ENCODE data around the gene VAPB.
"Not testable (repeated sequence)": the region's sequence is repeated elsewhere in the genome, so short reads cannot be mapped to it uniquely, and the experiment has no call there.

Gene VAPB, protein sequence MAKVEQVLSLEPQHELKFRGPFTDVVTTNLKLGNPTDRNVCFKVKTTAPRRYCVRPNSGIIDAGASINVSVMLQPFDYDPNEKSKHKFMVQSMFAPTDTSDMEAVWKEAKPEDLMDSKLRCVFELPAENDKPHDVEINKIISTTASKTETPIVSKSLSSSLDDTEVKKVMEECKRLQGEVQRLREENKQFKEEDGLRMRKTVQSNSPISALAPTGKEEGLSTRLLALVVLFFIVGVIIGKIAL

DNA sequence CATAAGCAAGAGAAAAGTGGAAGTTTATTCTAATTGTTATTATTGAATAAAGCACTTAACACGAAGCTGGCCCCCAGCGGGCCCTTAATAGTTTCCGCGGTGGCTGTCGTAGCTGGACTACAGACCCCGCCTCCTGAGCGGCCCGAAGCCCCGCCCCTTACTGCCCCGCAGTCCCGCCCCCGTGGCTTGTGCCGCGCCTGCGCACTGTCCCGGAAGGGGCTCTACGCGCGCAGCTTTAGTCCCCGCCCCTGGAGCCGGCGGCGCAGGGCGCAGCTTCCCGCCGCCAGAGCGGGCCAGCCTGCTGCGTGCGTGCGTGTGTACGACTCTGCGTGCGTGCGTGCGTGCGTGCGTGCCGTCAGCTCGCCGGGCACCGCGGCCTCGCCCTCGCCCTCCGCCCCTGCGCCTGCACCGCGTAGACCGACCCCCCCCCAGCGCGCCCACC, at the start of gene VAPB:
Gene VAPB (plus strand): TSS at position 348 of the 442 bp plus-strand sequence. CDS start 231 bp downstream, outside the sequence.
- peak; percentile 86 to 87 for DNase-seq

DNA sequence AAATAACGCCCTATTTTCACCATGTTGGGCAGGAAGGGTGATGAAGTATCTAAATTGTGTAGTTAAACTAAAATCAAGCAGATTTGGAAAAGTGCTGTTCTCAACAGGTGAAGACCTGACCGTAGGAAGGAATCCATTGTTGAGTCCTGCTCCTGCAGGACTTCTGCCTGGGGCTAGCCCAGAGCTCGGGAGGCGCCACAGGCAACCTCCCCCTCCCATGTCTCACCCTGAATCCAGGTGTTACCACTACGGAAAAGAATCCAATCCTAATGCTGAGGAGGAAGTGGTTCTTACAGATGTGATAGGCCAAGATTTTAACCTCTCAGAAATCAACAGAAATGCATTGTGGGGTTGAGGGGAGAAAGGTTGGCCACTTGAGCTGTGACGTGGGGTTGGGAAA, 49.3 kb upstream of the VAPB start:
- DNase-seq = no peak

DNA sequence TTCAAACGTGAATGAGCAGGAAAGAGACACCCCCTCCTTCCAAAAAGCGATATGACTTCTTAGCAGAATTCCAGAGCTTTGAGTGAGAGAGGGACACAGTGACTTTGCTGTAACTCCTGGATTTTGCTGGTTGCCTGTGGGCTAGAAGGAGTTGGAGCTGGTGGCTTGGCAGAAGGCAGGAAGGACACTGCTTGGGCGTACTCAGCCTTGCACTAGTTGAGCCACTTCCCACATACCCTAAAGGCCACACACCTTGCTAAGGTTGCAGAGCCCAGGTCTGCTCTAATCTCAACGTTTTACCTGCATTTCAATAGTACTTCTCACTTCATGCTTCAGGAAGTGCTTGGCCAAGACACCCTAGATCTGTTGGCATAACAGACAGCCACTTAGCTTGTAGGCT, 48.9 kb upstream of the VAPB start:
- no peak for DNase-seq

DNA sequence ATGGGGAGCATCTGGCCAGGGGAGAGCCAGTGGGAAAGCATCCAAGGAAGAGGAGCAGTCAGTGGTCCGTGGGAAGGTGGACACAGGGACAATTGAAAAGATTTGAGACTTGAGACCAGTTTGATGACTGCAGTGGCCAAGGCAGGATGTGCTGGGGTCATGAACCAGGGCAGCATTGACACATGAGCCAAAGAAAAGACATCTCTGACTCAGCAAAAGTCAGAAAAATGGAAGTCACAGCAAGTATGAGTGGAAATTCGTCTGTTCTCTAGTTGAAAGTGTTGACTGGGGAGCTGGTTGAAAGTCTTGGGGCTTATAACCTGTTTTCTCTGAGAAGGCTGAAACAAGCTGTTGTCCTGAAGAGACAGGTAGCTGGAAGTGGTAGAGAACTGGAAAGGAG, 48.2 kb upstream of the VAPB start:
- no peak for DNase-seq

DNA sequence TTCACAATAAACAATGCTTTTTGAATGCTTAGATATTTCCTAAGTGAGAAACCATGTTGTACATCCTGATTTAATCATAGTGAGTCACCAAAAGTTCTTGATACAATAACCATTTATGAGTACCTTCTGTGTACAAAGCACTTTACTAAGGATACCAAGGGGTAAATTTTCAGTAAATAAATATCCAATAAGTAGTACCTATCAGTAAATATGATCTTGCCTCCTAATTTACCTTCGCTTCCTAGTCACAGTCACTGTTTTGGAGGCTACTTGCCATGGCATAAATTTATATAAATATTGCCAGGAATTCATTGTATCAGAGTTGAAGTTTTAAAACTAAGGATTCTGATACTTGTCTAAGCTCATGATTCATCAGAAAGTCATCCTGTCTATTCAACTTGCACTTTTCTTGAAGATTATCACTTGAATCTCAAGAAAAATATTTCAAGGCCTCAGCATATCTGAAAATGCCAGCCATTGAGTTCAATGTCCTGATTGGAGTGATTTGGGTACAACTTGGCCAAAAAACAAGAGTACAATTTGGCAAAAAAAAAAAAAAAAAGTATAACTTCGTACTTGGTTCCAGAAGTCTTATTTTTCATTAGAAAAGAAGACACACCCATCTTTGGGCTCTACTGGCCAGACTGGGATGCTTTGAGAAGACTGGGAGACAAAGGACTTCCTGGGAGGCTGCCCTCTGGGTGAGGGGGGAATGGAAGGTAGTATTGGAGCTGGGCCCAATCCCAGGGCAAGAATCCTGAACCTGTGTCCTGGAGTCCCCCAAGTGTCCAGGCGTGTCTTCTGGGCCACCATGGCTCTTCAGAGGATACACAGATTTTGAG, 46.7 kb upstream of the VAPB start:
- no peak for DNase-seq

DNA sequence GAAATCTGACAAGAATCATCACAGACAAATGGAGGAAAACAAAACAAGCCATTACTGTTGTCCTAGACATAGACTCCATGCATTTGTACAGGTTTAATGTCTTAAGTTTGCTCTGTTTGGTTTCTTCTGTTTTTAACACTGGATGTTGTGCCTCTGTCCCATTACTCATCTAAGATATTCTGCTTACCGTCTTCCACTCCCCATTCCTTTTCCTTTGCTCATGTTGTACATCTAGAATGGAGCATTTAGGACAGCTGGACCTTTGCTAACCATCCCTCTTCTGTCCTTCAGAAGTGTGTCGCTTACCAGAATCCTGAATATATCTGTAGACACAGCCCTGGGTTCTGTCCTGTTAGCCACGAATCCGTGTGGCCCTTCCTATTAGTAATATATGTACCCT, 44.3 kb upstream of the VAPB start:
- no peak for DNase-seq

DNA sequence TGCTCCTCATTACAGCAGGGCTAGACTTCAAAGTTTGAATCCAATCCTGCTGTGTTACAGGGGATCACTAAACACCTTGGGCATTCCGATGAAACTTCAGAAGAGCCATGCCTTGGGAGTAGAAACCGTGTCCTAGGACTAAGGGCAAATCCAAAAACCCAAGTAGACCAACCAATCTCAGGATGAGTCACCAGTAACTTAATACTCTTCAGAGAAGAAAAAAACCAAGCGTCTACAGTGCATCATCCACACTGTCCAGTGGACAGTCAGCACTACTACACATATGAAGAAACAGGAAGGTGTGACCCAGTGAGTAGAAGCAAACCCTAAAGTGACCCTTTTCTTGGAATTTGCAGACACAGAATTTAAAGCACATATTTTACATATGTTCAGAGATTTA, 39.5 kb upstream of the VAPB start:
- no peak for DNase-seq

DNA sequence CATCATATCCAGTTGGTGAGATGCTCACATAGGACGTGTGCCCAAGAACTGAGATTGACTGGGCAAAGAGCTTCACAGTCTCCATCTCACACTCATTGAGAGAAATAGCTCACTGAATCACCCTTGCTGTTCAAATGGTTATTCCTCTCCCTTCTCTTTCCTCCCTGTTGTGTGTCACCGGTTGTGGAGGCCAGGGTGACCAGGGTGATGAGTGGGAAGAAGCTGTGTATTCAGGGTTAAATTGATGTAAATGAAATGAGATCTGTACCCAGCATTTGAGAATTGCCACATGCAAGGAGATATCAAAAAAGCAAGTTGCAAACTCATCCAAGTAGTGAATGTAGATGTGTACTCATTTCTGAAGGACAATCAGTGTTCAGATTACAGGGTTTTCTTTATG, 36.6 kb upstream of the VAPB start:
- DNase-seq = no peak

DNA sequence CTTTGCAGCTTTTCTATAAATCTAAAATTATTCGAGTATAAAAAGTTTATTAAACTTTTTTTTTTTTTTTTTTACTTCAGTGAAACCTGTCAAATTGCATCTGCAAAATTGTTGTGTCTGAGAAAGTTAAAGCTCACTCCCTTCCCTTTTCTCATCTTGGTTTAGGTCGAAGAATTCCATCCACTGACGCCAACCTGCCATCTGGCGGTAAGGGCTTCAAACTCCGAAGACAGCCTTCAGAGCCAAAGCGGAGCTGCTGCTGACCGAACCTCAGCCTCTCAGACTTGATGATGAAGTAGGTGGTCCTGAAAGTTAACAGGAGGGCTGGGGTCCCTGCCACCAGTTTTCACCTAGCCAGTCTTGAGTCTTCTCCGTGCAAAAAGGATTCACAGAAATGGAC, 29.6 kb upstream of the VAPB start:
- no peak for DNase-seq

DNA sequence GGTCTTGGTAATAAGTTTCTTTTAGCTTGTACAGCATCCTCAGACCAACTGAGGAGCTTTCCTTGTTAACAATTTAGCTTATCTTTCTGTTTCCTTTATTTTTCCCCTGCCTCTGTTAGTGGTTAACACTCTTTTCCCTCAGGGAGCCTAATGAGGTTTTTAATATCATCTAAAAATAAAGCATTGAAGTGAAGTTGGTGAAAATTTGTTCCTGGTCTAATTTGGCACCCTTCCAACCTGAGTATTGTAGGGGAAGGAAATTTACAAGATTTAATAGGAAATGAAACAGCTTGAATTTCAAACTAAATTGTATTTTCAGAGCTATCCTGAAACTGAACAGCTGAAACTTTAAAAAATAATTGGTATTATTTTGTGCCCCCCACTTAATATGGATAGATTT, 28.1 kb upstream of the VAPB start:
- DNase-seq = no peak

DNA sequence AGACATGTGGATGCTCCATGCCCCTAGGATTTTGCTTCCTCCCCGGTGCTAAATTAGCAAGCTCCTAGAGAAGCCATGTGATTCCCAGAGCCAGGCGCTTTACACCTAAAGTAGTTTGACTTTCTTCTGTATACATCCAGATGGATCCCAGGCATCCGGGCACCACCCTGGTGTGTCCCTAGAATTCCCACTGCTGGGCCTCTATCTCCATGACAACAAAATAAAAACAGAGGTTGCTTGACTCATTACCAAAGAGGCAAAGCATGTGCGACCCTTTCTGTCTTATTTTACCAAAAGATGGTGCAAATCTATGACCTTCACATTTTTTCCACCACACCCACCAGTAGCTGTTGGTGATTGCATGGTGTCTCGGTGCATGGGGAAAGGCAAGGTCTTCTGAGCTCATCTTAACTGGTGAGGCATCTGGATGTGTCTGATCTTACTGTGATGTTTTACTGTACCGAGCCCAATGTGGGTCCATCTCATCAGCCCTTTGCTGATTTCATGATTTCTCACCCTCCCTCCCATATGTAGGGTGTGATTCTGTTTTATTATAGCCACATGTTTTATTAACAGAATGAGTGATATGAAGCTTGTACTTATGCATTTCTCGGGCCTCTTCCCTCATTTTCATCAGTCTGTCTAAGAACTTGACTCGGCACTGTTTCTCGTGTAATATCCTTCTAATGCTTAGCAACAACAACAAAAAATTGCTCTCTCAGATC, 27.4 kb upstream of the VAPB start:
- no peak for DNase-seq

DNA sequence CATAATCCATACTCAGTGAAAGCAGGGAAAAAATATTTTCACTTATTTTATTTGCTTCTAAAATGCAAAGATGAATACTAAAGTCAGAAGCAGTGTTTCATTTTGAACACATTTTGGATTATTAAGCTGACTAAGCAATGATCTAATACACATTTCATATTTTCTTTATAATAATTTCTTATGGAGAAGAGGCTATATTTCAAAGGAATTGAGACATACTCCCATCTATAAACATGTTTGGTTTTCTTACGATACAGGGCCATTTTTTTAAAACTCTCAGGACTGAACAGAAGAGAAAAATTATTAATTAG, 26.9 kb upstream of the VAPB start:
- no peak for DNase-seq

DNA sequence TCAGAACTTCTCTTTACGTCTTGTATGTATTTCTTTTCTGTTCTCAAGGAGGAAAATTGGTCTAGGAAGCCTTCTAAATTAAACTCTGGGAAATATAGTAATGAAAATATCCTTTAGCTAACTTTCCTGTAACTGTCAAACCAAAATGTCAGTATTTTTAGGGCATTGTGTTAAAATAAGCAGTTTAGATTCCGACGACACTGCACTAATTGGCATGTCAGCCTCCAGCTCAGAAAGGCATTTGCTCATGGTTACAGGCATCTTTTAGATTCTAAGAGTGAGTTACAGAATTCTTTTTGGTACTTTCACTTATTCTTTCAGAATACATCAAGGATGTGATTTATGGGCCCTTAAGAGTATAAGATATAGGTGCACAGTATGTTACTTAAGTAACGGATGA, 26.1 kb upstream of the VAPB start:
- no peak for DNase-seq

DNA sequence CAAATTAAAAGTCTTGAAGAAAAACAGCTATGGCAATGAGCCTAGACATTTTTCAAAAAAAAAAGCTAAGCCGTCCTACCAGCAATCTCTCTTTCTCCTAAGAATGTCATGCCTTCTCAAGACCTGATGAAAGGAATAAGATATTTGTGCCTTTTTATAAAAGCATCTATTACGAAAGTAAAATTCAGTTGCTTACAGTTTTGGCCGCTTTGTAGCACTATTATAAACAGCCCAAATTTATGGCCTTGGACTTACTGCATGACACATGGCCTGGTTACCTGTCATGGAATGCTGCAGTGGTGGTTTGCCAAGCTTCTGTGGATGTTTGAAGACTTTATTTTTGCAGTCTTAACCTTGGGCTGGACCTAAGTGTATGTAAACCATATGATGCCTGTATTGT, 22.2 kb upstream of the VAPB start:
- no peak for DNase-seq

DNA sequence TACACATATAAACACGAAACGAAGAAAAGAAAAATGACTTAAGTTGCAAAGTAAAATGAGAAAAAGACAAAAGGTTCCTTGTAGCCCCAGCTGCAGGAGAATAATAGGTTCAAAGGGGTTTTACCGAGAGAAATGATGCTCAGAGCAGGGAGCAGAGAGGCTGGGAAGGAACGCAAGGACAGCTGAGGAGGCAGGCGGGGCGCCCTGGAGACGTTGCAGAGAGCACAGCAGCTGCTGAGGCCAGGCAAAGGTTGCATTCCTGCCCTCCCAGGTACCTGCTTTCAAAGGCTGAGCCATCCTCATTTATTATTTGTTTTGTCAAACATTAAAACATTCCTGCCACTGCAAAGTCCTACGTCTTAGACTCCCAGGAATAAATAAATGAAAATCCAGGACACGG, 16.2 kb upstream of the VAPB start:
- no peak for DNase-seq

DNA sequence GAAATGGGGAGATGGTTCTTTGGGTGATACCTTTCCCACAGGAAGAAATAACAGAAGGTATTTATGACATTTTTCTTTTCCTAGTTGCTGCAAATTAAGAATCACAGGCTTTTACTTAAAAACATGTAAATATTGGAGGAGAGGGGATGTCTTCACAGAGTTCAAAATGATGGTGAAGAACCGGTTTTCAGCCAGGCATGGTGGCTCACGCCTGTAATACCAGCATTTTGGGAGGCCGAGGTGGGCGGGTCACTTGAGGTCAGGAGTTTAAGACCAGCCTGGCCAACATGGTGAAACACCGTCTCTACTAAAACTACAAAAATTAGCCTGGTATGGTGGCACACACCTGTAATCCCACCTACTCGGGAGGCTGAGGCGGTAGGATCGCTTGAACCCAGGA, 15.7 kb upstream of the VAPB start:
- not testable (repeated sequence) for DNase-seq

DNA sequence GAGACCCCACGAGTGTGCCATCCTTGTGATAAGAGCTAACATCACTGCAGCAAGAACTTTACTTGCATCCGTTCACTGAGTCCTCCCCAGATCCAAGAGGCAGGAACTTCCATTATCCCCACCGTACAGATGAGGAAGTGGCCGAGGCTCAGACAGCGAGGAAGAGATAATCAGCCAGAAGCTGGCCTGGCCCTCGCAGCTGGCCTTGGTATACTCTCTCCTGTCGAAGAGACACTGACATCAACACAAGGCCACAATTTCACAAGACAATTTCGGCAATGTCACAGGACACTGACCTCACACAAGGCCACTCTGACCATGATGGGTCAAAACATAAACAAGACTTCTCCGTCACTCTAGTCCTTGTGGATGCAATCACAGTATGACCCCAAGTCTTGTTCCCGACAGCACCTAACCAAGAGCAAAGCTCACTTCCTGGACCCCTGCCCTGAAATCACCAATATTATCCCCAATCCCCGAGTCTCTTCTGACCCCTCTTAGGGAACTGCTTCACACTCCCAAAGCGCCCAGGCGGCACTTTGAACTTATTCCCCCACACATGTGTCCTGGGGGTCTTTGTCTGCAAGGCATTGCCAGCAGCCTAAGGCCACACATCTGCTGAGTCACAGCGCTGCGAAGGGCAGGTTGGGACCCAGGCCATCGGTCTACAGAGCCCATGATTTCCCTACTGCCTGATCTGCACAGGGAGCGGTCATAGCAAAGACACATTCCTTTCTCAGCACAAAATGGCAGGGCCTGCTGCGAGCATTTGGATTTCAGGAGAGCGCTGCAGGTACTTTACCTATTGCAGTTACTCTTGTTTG, 14.8 kb upstream of the VAPB start:
- DNase-seq = no peak

DNA sequence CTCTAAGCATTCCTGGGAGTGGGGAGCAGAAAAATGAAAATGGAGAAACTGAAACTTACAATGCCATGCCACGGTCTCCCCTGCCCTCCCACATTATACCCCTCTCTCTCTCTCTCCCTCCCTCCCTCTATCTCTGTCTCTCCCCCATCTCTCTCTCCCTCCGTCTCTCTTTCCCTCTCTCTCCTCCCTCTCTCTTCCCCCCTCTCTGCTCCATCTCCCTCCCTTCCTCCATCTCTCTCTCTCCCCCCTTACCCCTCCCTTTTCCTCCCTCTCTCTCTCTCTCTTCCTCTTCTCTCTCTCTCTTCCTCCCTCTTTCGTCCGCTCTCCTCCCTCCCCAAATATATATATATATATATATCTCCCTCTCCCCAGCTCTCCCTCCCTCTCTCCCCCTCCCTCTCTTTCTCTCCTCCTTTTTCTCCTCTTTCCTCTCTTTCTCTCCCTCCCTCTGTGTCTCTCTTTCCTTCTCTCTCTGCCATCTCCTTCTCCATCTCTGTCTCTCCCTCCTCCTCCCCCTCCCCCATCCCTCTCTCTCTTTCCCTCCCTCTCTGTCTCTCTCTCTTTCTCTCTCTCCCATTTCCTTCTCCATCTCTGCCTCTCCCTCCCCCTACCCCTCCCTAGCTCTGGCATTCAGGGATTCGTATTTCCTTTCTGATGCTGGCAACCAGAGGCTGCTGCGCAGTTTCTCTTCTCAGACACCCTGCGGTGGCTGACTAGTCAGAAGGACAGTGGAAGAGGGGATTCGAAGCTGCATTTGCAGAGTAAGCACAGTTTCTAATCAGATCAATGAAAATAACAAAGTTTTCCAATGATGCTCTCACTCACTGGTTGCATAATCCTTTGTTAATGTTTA, 13.9 kb upstream of the VAPB start:
- no peak for DNase-seq

DNA sequence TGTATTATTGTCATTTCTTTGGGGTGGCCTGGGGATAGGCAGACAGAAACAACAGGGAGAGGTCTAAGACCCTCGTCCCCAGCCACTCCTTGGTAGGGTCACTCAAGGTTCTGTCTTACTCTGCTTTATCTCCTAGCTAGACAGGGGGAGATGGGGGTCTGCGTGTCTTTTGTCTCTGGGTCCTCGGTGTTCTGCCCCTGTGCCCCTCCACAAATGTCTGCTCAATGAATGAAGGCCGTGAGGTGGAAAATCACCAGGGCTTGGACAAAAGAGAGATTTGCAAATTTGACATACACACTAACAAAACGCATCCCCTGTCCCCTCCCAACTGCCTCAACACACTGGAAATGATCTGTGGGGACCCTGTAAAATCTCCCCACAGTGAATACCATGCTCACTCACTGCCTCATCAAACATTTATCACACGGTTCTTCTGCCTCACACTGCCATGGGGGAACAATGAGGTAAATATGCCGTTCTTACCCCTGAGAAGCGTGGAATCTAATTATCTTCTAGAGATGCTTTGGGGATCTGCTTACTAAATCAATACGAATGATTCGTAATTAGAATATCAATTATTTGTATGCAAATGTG, 13.2 kb upstream of the VAPB start:
- no peak for DNase-seq

DNA sequence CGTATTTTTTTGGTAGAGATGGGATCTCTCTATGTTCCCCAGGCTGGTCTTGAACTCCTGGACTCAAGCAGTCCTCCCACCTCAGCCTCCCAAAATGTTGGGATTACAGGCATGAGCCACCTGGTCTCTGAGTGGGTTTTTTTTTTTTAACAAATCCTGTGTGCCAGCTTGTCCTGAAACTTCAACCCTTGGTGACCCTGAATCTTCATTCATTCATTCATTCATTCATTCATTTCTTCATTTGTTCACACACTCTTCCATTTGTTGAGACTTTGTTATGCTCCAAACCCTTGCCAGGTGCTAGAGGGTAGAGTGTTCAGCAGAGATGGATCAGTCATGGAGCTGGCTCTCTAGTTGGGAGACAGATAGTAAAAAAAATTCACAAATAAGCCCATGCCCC, 12.0 kb upstream of the VAPB start:
- DNase-seq = no peak

DNA sequence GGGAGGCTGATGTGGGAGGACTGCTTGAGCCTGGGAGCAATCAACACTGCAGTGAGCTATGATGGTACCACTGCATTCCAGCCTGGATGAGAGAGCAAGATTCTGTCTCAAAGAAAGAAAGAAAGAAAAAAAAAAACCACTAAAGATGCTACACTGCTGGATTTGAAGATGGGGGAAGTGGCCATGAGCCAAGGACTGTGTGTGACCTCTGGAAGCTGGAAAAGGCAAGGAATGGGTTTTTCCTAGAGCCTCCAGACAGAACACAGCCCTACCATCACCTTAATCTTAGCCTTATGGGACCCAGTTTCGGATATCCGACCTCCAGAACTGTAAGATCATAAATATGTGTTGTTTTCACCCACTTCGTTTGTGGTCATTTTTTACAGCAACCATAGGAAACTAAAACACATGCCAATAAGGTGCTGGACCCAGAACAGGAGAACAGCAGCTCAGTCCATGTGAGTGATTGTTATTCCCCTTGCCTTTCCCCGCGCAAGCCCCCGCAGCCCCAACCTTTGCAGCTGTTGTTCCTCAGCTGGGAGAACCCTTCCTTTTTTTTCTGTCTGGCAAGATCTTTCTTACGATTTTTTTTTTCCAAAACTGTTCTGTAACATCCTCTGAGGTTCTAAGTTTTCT, 11.1 kb upstream of the VAPB start:
- DNase-seq = no peak
